Breast epithelium (tissue), 4 donors: Measurements from ENCODE around the gene C1S. TPM values are rescaled to one million over a fixed set of nuclear protein-coding genes. Genes with fewer than 3 reads are reported as not detected.

Experiments used
- DNase-seq, 2 donors: peaks; one replicate each; pipeline ENCODE4 v3.0.0-alpha.2; 2019; ENCODE audit warnings: low spot score in 2 of 2
- H3K27ac ChIP-seq, 2 donors: fragments of 200-600 bp; sonication (generic) in 1 of 2; one replicate each; pipeline ENCODE4 v1.5.1; 2016 to 2019; ENCODE audit warnings: mild to moderate bottlenecking in 1 of 2
- H3K27me3 ChIP-seq, 2 donors: fragments of 200-600 bp; sonication (generic) in 1 of 2; one replicate each; pipeline versions ENCODE4 v1.5.1 to v1.6.0; 2017 to 2019; ENCODE audit warnings: control low read depth in 1 of 2, mild to moderate bottlenecking in 1 of 2
- H3K36me3 ChIP-seq: fragments of 200-600 bp; one replicate; pipeline ENCODE4 v1.5.1; 2019
- H3K4me1 ChIP-seq, 2 donors: fragments of 200-600 bp; sonication (generic); one replicate each; pipeline ENCODE4 v1.5.1; 2016 to 2019; ENCODE audit warnings: control low read depth in 1 of 2
- H3K4me3 ChIP-seq, 3 donors: fragments of 200-600 bp; sonication (generic); 1 replicate in 2 of 3; 2 replicates in 1 of 3; pipeline ENCODE4 v1.5.1; 2016 to 2019; ENCODE audit warnings: mild to moderate bottlenecking in 3 of 3, moderate library complexity in 2 of 3
- H3K9me3 ChIP-seq, 2 donors: fragments of 200-600 bp; sonication (generic) in 1 of 2; one replicate each; pipeline ENCODE4 v1.5.1; 2016 to 2019; ENCODE audit warnings: control low read depth in 1 of 2
- POLR2A ChIP-seq: fragments of 450-650 bp; IDR thresholded peaks from one replicate; pipeline ENCODE4 v1.6.1; 2016; ENCODE audit warnings: antibody characterized with exemption, mild to moderate bottlenecking, moderate library complexity
- POLR2AphosphoS5 ChIP-seq, 3 donors: sonication (generic); formaldehyde crosslinking; IDR thresholded peaks; one replicate each; pipeline ENCODE4 v1.6.1; 2017; ENCODE audit warnings: antibody characterized with exemption in 3 of 3
- intact Hi-C: fragments of 100-400 bp; cut with DNase I; formaldehyde crosslinking; loops from one replicate; pipeline ENCODE4 v1.15.1; 2023; ENCODE audit warnings: low total_unique reads
- total RNA-seq, 3 donors: library from RNA; depleted of rRNA; stranded (reverse); fragments of >200 nt; gene quantifications; one replicate each; pipeline ENCODE4 v1.1.0, GENCODE V29; 2016
- TF ChIP-seq, protein P1 (sequence below), 3 donors: fragments of 450-650 bp; IDR thresholded peaks; one replicate each; pipeline ENCODE4 v1.5.1; 2016 to 2017; ENCODE audit warnings: antibody characterized with exemption in 3 of 3, mild to moderate bottlenecking in 3 of 3, moderate library complexity in 3 of 3

The C1S gene
- total RNA-seq, 3 donors from 2014 or later, result 307 to 959 (median 622) TPM

GRCh38 chr12:7021956-7022355 is 38.6 kb upstream of the C1S start:
- intact Hi-C loops, result no loop called here
- H3K27ac ChIP-seq, result no peak overlapping the region
- H3K9me3 ChIP-seq, result no peaks in the 10 kb centered on the region
- peaks cover 0 to 6% of the 10 kb centered on the region in 2 donors for H3K4me1 ChIP-seq
- TF ChIP-seq, protein P1, sequence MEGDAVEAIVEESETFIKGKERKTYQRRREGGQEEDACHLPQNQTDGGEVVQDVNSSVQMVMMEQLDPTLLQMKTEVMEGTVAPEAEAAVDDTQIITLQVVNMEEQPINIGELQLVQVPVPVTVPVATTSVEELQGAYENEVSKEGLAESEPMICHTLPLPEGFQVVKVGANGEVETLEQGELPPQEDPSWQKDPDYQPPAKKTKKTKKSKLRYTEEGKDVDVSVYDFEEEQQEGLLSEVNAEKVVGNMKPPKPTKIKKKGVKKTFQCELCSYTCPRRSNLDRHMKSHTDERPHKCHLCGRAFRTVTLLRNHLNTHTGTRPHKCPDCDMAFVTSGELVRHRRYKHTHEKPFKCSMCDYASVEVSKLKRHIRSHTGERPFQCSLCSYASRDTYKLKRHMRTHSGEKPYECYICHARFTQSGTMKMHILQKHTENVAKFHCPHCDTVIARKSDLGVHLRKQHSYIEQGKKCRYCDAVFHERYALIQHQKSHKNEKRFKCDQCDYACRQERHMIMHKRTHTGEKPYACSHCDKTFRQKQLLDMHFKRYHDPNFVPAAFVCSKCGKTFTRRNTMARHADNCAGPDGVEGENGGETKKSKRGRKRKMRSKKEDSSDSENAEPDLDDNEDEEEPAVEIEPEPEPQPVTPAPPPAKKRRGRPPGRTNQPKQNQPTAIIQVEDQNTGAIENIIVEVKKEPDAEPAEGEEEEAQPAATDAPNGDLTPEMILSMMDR (IDR thresholded peaks at IDR 0.05), result no peak
- TF ChIP-seq POLR2A (no peak), POLR2AphosphoS5 (IDR thresholded peaks at IDR 0.05) (no peak)
- H3K36me3 ChIP-seq, result no peaks in the 10 kb centered on the region
- no peaks in the 10 kb centered on the region for H3K27me3 ChIP-seq
- H3K4me3 ChIP-seq, result no peak overlapping the region
- DNase-seq, result no peak

- no peaks in the 10 kb centered on the region for H3K36me3 ChIP-seq
- H3K4me3 ChIP-seq, result no peak overlapping the region
- intact Hi-C loops, result no loop called here
- H3K27me3 ChIP-seq, result no peaks in the 10 kb centered on the region
- no peak overlapping the region for H3K27ac ChIP-seq
- TF ChIP-seq, protein P1 (IDR thresholded peaks at IDR 0.05), result no peak
- TF ChIP-seq POLR2A (no peak), POLR2AphosphoS5 (IDR thresholded peaks at IDR 0.05) (no peak)
- H3K9me3 ChIP-seq, result no peaks in the 10 kb centered on the region
- H3K4me1 ChIP-seq, result no peaks in the 10 kb centered on the region
- DNase-seq, result no peak
Observed at GRCh38 chr12:7023114-7023513, 37.4 kb upstream of the C1S start.

GRCh38 chr12:7026854-7027253 is 33.7 kb upstream of the C1S start:
- Histone ChIP-seq H3K36me3 (no peaks in the 10 kb centered on the region), H3K9me3 (no peaks in the 10 kb centered on the region), H3K4me3 (no peak overlapping the region), H3K4me1 (no peaks in the 10 kb centered on the region), H3K27ac (no peak overlapping the region), H3K27me3 (no peaks in the 10 kb centered on the region)
- TF ChIP-seq, protein P1 (IDR thresholded peaks at IDR 0.05), result no peak
- TF ChIP-seq POLR2A (no peak), POLR2AphosphoS5 (IDR thresholded peaks at IDR 0.05) (no peak)
- intact Hi-C loops, result no loop called here
- DNase-seq, result no peak

DNA sequence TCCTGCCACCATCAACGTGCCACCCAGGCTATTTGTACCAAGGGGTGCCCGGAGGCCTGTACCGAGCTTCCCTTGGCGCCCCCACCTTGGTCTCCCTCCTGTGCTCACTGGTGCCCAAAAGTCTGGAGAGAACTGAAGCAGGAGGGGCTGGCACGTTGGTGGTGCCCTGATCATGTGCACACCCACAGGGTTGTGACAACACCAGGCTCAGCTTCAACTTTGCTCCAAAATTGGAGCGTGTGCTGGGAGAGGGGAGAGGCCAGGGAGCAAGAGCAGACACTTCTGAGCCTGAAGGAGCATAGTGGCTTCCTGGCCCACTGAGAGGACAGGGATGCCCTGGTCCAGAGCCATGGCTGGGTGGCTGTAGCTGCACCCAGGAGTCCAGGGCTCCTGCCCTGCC is 29.2 kb upstream of the C1S start:
- intact Hi-C loops, result no loop called here
- Histone ChIP-seq H3K4me1 (no peaks in the 10 kb centered on the region), H3K36me3 (no peaks in the 10 kb centered on the region), H3K4me3 (no peak overlapping the region), H3K27ac (no peak overlapping the region), H3K9me3 (no peaks in the 10 kb centered on the region), H3K27me3 (no peaks in the 10 kb centered on the region)
- no peak for TF ChIP-seq POLR2AphosphoS5 (IDR thresholded peaks at IDR 0.05)
- TF ChIP-seq POLR2A, result no peak
- TF ChIP-seq, protein P1 (IDR thresholded peaks at IDR 0.05), result no peak
- DNase-seq, result no peak

- Histone ChIP-seq H3K4me3 (no peak overlapping the region), H3K27ac (no peak overlapping the region), H3K4me1 (no peaks in the 10 kb centered on the region), H3K36me3 (no peaks in the 10 kb centered on the region), H3K27me3 (no peaks in the 10 kb centered on the region), H3K9me3 (no peaks in the 10 kb centered on the region)
- no peak for DNase-seq
- intact Hi-C loops, result no loop called here
- no peak for TF ChIP-seq POLR2AphosphoS5 (IDR thresholded peaks at IDR 0.05)
- TF ChIP-seq, protein P1 (IDR thresholded peaks at IDR 0.05), result no peak
- TF ChIP-seq POLR2A, result no peak
Observed at GRCh38 chr12:7032990-7033389, 27.5 kb upstream of the C1S start.
